OCI-LY7 (cell line): ENCODE data around the gene DEPDC7. TPM values are rescaled to one million over a fixed set of nuclear protein-coding genes. Genes with fewer than 3 reads are reported as not detected.

Experiments
- BruUV-seq: library from RNA; stranded (reverse); fragments of 400-500 nt; replicated peaks from 2 replicates; lab custom pipeline; 2021; lab: Mats Ljungman, UMichigan
- CTCF ChIA-PET: fragments of 300-600 bp; sonication (Branson Sonifier 250); formaldehyde crosslinking; loops from one replicate; lab custom pipeline; 2022; ENCODE audit warnings: antibody characterized with exemption; ENCODE audit not compliant: unreplicated experiment; lab: Charles Lee
- POLR2A ChIA-PET: fragments of 300-600 bp; sonication (Branson Sonifier 250); formaldehyde crosslinking; loops from one replicate; lab custom pipeline; 2022; ENCODE audit warnings: antibody characterized with exemption; lab: Charles Lee
- DNase-seq: peaks from one replicate; pipeline ENCODE4 v3.0.0-alpha.2; 2015; ENCODE audit warnings: low spot score
- H2AFZ ChIP-seq: fragments of 200-600 bp; sonication (generic), shearing (Covaris generic); 2 replicates; pipeline ENCODE4 v1.6.1; 2014; ENCODE audit warnings: mild to moderate bottlenecking, antibody characterized with exemption, low read length, moderate library complexity
- H3K27ac ChIP-seq: fragments of 200-600 bp; sonication (generic); 2 replicates; pipeline ENCODE4 v1.5.1; 2014; ENCODE audit warnings: mixed run types, low read depth, mild to moderate bottlenecking, moderate library complexity, low read length, inconsistent platforms; ENCODE audit not compliant: poor library complexity, severe bottlenecking
- H3K36me3 ChIP-seq: fragments of 200-600 bp; sonication (generic); 2 replicates; pipeline ENCODE4 v1.6.1; 2014; ENCODE audit warnings: mild to moderate bottlenecking, antibody characterized with exemption, low read length, moderate library complexity, mixed read lengths; ENCODE audit not compliant: insufficient read depth
- H3K4me1 ChIP-seq: fragments of 200-600 bp; sonication (generic); 2 replicates; pipeline ENCODE4 v1.5.1; 2014; ENCODE audit warnings: mild to moderate bottlenecking, low read length; ENCODE audit not compliant: insufficient read depth, poor library complexity, severe bottlenecking
- H3K4me2 ChIP-seq: fragments of 200-600 bp; sonication (generic); 2 replicates; pipeline ENCODE4 v1.6.1; 2014; ENCODE audit warnings: mild to moderate bottlenecking, low read length
- H3K4me3 ChIP-seq: fragments of 200-600 bp; sonication (generic); 2 replicates; pipeline ENCODE4 v1.5.1; 2014; ENCODE audit warnings: mild to moderate bottlenecking, low read depth, low read length; ENCODE audit not compliant: poor library complexity, severe bottlenecking
- H3K79me2 ChIP-seq: fragments of 200-600 bp; sonication (generic); 2 replicates; pipeline ENCODE4 v1.6.1; 2016; ENCODE audit warnings: low read depth, mild to moderate bottlenecking, low read length, moderate library complexity, mixed read lengths; ENCODE audit not compliant: insufficient read depth
- H3K9me2 ChIP-seq: fragments of 200-600 bp; sonication (generic); 2 replicates; pipeline ENCODE4 v1.6.1; 2016; ENCODE audit warnings: mild to moderate bottlenecking, low read length, mixed read lengths; ENCODE audit not compliant: insufficient read depth
- H3K9me3 ChIP-seq: fragments of 200-600 bp; sonication (generic); 2 replicates; pipeline ENCODE4 v1.6.1; 2014; ENCODE audit warnings: mild to moderate bottlenecking, mixed run types, low read length, mixed read lengths
- H4K20me1 ChIP-seq: fragments of 200-600 bp; sonication (generic); 2 replicates; pipeline ENCODE4 v1.6.1; 2014; ENCODE audit warnings: mild to moderate bottlenecking, antibody characterized with exemption, low read length, moderate library complexity, mixed read lengths; ENCODE audit not compliant: insufficient read depth
- CTCF ChIP-seq: fragments of 200-600 bp; sonication (generic); conservative IDR thresholded peaks from 2 replicates; pipeline ENCODE4 v1.5.1; 2014; ENCODE audit warnings: mild to moderate bottlenecking, antibody characterized with exemption, low read length, moderate library complexity, mixed read lengths
- EZH2phosphoT487 ChIP-seq: fragments of 200-600 bp; sonication (generic); IDR thresholded peaks from 2 replicates; pipeline ENCODE4 v1.6.1; 2018; ENCODE audit warnings: low read depth, borderline replicate concordance, mild to moderate bottlenecking, mixed run types, antibody characterized with exemption, low read length, moderate library complexity, mixed read lengths
- intact Hi-C: fragments of 100-400 bp; cut with micrococcal nuclease; formaldehyde crosslinking; loops from one replicate; pipeline ENCODE4 v1.10.0; 2022; ENCODE audit not compliant: unreplicated experiment
- total RNA-seq, 2 experiments: library from RNA; depleted of rRNA in 1 of 2; stranded (reverse); fragments of >200 nt in 1 of 2; shearing (Covaris generic) in 1 of 2; gene quantifications; 2 replicates each; pipeline ENCODE4 v1.2.3, GENCODE V29; 2014 to 2022

Gene DEPDC7
- total RNA-seq, 2 experiments from 2014 or later = 0.66 to 1.5 TPM

- H2AFZ ChIP-seq = no peak overlapping the region
- ChIA-PET CTCF (no interaction called here), POLR2A (interaction anchor here (1.1 kb wide), 1 partner anchor 9 kb away, joined by 4 read pairs; no protein-coding TSS in a partner anchor)
- no peaks in the 10 kb centered on the region for H3K4me1 ChIP-seq
- intact Hi-C loops = no loop called here
- DNase-seq = no peak
- no peak overlapping the region for H3K27ac ChIP-seq
- no peaks in the 10 kb centered on the region for H3K9me2 ChIP-seq
- BruUV-seq = no TSS peak
- no peaks in the 10 kb centered on the region for H3K36me3 ChIP-seq
- no peaks in the 10 kb centered on the region for H3K79me2 ChIP-seq
- peaks cover 8% of the 10 kb centered on the region; the same call in 1 of the 2 replicates for H3K9me3 ChIP-seq
- TF ChIP-seq CTCF (no peak), EZH2phosphoT487 (no peak)
- no peak overlapping the region for H3K4me2 ChIP-seq
- no peak overlapping the region for H3K4me3 ChIP-seq
- H4K20me1 ChIP-seq = no peaks in the 10 kb centered on the region
Observed at GRCh38 chr11:32991427-32991826, 24.3 kb upstream of the DEPDC7 start.

- Histone ChIP-seq H3K79me2 (no peaks in the 10 kb centered on the region), H3K9me3 (peaks cover 8% of the 10 kb centered on the region; the same call in 1 of the 2 replicates), H3K27ac (no peak overlapping the region), H3K9me2 (no peaks in the 10 kb centered on the region), H3K36me3 (no peaks in the 10 kb centered on the region), H4K20me1 (no peaks in the 10 kb centered on the region), H3K4me2 (no peak overlapping the region), H2AFZ (no peak overlapping the region), H3K4me1 (no peaks in the 10 kb centered on the region), H3K4me3 (no peak overlapping the region)
- no TSS peak for BruUV-seq
- no peak for TF ChIP-seq CTCF
- no peak for TF ChIP-seq EZH2phosphoT487
- intact Hi-C loops = no loop called here
- POLR2A ChIA-PET = interaction anchor here (1.1 kb wide), 1 partner anchor 10 kb away, joined by 4 read pairs; no protein-coding TSS in a partner anchor
- CTCF ChIA-PET = no interaction called here
- DNase-seq = no peak
Observed at GRCh38 chr11:32991898-32992297, 23.8 kb upstream of the DEPDC7 start.

- no peak for TF ChIP-seq EZH2phosphoT487
- CTCF ChIA-PET = no interaction called here
- no TSS peak for BruUV-seq
- Histone ChIP-seq H3K4me3 (no peak overlapping the region), H2AFZ (no peak overlapping the region), H3K79me2 (no peaks in the 10 kb centered on the region), H3K4me1 (no peaks in the 10 kb centered on the region), H3K4me2 (no peak overlapping the region), H4K20me1 (no peaks in the 10 kb centered on the region), H3K9me2 (no peaks in the 10 kb centered on the region), H3K36me3 (no peaks in the 10 kb centered on the region), H3K9me3 (no peaks in the 10 kb centered on the region), H3K27ac (no peak overlapping the region)
- DNase-seq = no peak
- intact Hi-C loops = no loop called here
- POLR2A ChIA-PET = interaction anchor here (0.6 to 1.7 kb wide), 3 partner anchors 19 to 221 kb away, joined by 4 to 5 read pairs (median 4); no protein-coding TSS in a partner anchor
Observed at GRCh38 chr11:33000181-33000580, 15.5 kb upstream of the DEPDC7 start.
